Kidney epithelial cell (primary cell): ENCODE data around the gene GRID2. TPM values are rescaled to one million over a fixed set of nuclear protein-coding genes. Genes with fewer than 3 reads are reported as not detected.

Source experiments
- DNase-seq: peaks from one replicate; pipeline ENCODE4 v3.0.0-alpha.2; 2010; ENCODE audit warnings: low read depth
- H3K27me3 ChIP-seq: 2 replicates; pipeline ENCODE4 v1.6.0; 2011; ENCODE audit warnings: low read length; ENCODE audit not compliant: control insufficient read depth, insufficient read depth
- H3K36me3 ChIP-seq: 2 replicates; pipeline ENCODE4 v1.5.1; 2011; ENCODE audit warnings: low read length; ENCODE audit not compliant: control insufficient read depth, insufficient read depth
- H3K4me3 ChIP-seq: 2 replicates; pipeline ENCODE4 v1.5.1; 2011; ENCODE audit warnings: low read depth, mild to moderate bottlenecking, control low read depth, low read length
- CTCF ChIP-seq: IDR thresholded peaks from 2 replicates; pipeline ENCODE4 v1.5.1; 2011; ENCODE audit warnings: mild to moderate bottlenecking, moderate library complexity, low read length, control low read depth, inconsistent platforms; ENCODE audit not compliant: insufficient read depth, poor library complexity, severe bottlenecking
- total RNA-seq: library from RNA; depleted of rRNA; stranded (reverse); fragments of >200 nt; gene quantifications from 2 replicates; pipeline ENCODE4 v1.2.3, GENCODE V29; 2015

Gene GRID2
- total RNA-seq, 1 donor from 2014 or later, result not detected

DNA sequence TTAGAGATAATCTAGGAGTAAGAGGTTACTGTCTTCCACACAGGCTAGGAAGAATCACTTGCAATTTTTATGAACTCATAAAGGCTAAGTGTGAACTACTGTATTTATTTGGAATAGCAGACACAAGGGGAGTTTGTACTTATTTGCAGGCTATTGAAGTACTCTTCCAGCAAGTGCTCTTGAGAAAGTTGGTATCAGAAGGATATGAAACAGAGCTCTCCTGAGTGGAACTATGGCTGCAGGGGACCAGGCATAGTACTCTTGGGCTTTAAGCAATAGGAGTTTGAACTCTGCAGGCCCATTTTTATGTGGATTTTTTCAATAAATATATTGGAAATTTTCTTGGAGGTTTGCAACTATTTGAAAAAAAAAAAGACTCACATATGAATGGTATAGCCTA, 768.5 kb downstream of the GRID2 start:
- TF ChIP-seq CTCF, result no peak
- Histone ChIP-seq H3K36me3 (no peaks in the 10 kb centered on the region), H3K4me3 (no peak overlapping the region), H3K27me3 (no peaks in the 10 kb centered on the region)
- no peak for DNase-seq

DNA sequence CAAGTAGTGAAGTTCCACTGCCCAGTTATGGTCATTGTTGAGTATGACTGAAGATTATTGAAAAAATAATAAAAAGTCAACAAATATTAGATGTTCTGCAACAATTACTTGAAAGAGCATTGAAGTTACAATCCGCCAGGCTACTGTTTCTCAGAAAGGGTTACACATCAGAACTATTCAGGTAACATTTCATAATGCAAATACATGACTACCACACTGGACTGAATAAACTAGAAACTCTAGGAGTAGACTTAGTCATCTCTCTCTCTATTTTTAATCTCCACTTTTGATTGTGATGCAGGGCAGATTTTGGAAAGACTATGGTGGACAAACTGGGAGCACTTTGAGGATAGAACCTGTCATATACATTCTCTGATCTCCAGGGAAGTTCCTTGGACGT, 776.5 kb downstream of the GRID2 start:
- Histone ChIP-seq H3K4me3 (no peak overlapping the region), H3K36me3 (no peaks in the 10 kb centered on the region), H3K27me3 (no peaks in the 10 kb centered on the region)
- TF ChIP-seq CTCF, result no peak
- DNase-seq, result no peak

DNA sequence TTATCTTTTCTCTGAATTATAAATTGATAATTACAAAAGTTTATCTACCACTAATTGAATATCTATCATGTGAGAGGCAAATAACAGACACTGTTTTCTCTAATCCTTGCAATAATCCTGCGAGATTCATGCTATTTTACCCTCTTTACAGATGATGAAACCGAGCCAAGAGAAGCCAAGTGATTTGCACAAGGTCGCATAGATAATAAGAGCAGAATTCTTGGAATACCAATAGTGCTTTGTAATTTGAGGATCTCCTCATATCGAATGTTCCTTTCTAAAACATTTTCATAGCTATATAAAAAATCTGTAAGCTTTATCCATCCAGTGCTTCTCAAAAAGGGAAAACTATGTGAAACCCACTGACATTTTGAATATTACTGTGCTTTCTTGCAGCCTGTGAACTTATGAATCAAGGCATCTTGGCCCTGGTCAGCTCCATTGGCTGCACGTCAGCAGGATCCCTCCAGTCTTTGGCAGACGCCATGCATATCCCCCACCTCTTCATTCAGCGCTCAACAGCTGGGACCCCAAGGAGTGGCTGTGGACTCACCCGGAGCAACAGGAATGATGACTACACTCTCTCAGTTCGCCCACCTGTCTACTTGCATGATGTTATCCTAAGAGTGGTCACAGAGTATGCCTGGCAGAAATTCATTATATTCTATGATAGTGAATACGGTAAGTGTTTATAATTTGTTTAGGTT, 781.0 kb downstream of the GRID2 start:
- no peaks in the 10 kb centered on the region for H3K27me3 ChIP-seq
- DNase-seq, result no peak
- no peak for TF ChIP-seq CTCF
- no peak overlapping the region for H3K4me3 ChIP-seq
- no peaks in the 10 kb centered on the region for H3K36me3 ChIP-seq

DNA sequence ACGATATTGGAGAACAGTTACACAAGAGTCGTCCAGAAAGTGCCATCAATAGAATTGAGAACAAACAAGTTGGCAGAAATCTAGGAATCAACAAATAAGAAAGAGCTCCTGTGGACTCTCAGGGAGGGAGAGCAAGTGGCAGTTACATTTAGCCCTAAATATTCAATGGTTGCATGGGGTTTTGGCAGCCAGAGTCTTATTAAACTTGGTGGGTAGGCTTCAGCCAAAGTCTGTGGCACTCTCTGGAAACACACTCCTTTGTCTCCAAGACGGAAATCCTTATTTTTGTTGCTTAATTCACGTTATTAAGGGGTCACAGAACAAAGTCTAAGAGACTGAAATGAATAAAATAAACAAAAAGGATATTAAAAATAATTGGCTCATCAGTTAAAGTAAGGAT, 782.6 kb downstream of the GRID2 start:
- no peak for TF ChIP-seq CTCF
- no peak overlapping the region for H3K4me3 ChIP-seq
- H3K36me3 ChIP-seq, result no peaks in the 10 kb centered on the region
- no peaks in the 10 kb centered on the region for H3K27me3 ChIP-seq
- DNase-seq, result no peak

GRCh38 chr4:93092765-93093164, 789.0 kb downstream of the GRID2 start:
- H3K36me3 ChIP-seq, result no peaks in the 10 kb centered on the region
- no peak for DNase-seq
- no peak overlapping the region for H3K4me3 ChIP-seq
- no peaks in the 10 kb centered on the region for H3K27me3 ChIP-seq
- no peak for TF ChIP-seq CTCF

DNA sequence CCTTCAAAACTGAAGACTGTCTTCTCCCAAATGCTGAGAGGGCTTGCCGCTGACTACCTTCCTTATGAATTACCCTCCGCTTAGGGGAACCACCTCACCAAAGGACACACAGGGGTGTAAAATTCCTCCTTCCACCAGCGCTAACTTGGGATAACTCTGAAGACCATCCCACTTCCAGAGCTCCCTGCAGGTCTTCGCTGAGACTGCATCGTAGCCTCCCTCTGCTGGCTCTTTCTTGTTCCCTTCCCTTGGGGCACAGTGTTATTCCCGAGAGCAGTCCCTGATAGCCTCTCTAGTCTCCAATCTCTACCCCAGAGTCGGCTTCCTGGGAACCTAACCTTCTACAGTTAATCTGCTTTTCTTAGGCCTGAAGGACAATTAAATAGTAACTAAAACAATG, 799.3 kb downstream of the GRID2 start:
- Histone ChIP-seq H3K27me3 (no peaks in the 10 kb centered on the region), H3K36me3 (no peaks in the 10 kb centered on the region), H3K4me3 (no peak overlapping the region)
- TF ChIP-seq CTCF, result no peak
- DNase-seq, result no peak
